Hepatocyte (in vitro differentiated cells): ENCODE data around the gene CALR. TPM values are rescaled to one million over a fixed set of nuclear protein-coding genes. Genes with fewer than 3 reads are reported as not detected.
"Not testable (repeated sequence)": the region's sequence is repeated elsewhere in the genome, so short reads cannot be mapped to it uniquely, and the experiment has no call there.

ENCODE experiments used
- DNase-seq: peaks from one replicate; pipeline ENCODE4 v3.0.0-alpha.2; 2016; ENCODE audit warnings: low spot score
- H2AFZ ChIP-seq: fragments of 200-600 bp; sonication (generic); 2 replicates; pipeline ENCODE4 v1.6.0; 2016; ENCODE audit warnings: antibody characterized with exemption, mild to moderate bottlenecking
- H3K27ac ChIP-seq: fragments of 200-600 bp; sonication (generic); 2 replicates; pipeline ENCODE4 v1.5.1; 2016; ENCODE audit warnings: mild to moderate bottlenecking
- H3K27me3 ChIP-seq: fragments of 200-600 bp; sonication (generic); 2 replicates; pipeline ENCODE4 v1.6.1; 2016
- H3K36me3 ChIP-seq: fragments of 200-600 bp; sonication (generic); replicated peaks from 2 replicates; pipeline ENCODE4 v1.5.1; 2016; ENCODE audit warnings: low read depth; ENCODE audit not compliant: insufficient read depth
- H3K4me1 ChIP-seq: fragments of 200-600 bp; sonication (generic); 2 replicates; pipeline ENCODE4 v1.5.1; 2016; ENCODE audit warnings: mild to moderate bottlenecking, moderate library complexity; ENCODE audit not compliant: insufficient read depth
- H3K4me2 ChIP-seq: fragments of 200-600 bp; sonication (generic); 2 replicates; pipeline ENCODE4 v1.6.0; 2016
- H3K4me3 ChIP-seq: fragments of 200-600 bp; sonication (generic); 2 replicates; pipeline ENCODE4 v1.5.1; 2016; ENCODE audit warnings: mild to moderate bottlenecking
- H3K79me2 ChIP-seq: fragments of 200-600 bp; sonication (generic); 2 replicates; pipeline ENCODE4 v1.6.0; 2017; ENCODE audit warnings: mild to moderate bottlenecking
- H3K9me2 ChIP-seq: fragments of 200-600 bp; sonication (generic); replicated peaks from 2 replicates; pipeline ENCODE4 v1.6.0; 2017; ENCODE audit warnings: mild to moderate bottlenecking; ENCODE audit not compliant: insufficient read depth
- H3K9me3 ChIP-seq: fragments of 200-600 bp; sonication (generic); 2 replicates; pipeline ENCODE4 v1.5.1; 2016; ENCODE audit warnings: low read depth, mild to moderate bottlenecking
- H4K20me1 ChIP-seq: fragments of 200-600 bp; sonication (generic); 2 replicates; pipeline ENCODE4 v1.6.0; 2016; ENCODE audit warnings: mild to moderate bottlenecking; ENCODE audit not compliant: insufficient read depth, poor library complexity, severe bottlenecking
- EZH2 ChIP-seq: fragments of 200-600 bp; sonication (generic); IDR thresholded peaks from 2 replicates; pipeline ENCODE4 v1.6.1; 2016; ENCODE audit warnings: antibody characterized with exemption, mild to moderate bottlenecking, borderline replicate concordance
- EZH2phosphoT487 ChIP-seq: fragments of 200-600 bp; sonication (generic); IDR thresholded peaks from one replicate; pipeline ENCODE4 v1.6.1; 2018; ENCODE audit warnings: antibody characterized with exemption, mild to moderate bottlenecking, low read depth, moderate library complexity; ENCODE audit not compliant: unreplicated experiment, severe bottlenecking
- WGBS: methylation state at CpG from one replicate; pipeline ENCODE4 v1.1.6; 2016; ENCODE audit warnings: low lambda C conversion rate; ENCODE audit errors: missing lambda C conversion rate; 5-methylcytosine and 5-hydroxymethylcytosine counted together
- polyA plus RNA-seq: library from polyadenylated mRNA; unstranded; fragments of >200 nt; fragmentation: Nextera tagmentation; extraction: Ambion mirVana; gene quantifications from 2 replicates; pipeline ENCODE4 v1.2.1, GENCODE V29; 2016
- total RNA-seq: library from RNA; depleted of rRNA; stranded (reverse); fragments of >200 nt; gene quantifications from 2 replicates; pipeline ENCODE4 v1.2.3, GENCODE V29; 2014
- TF ChIP-seq, protein P1 (sequence below): fragments of 200-600 bp; sonication (generic); IDR thresholded peaks from 2 replicates; pipeline ENCODE4 v1.5.1; 2016; ENCODE audit warnings: antibody characterized with exemption, mild to moderate bottlenecking; ENCODE audit not compliant: poor library complexity

CALR gene
- total and polyA plus RNA-seq, 2 experiments from 2014 or later = 915 to 1,414 TPM

GRCh38 chr19:12956446-12957388 is 18.3 kb downstream of the CALR start, which contains the start of gene GADD45GIP1:
Gene GADD45GIP1, minus strand, starts transcription at chr19:12957223. Its CDS starts 11 bp downstream, at chr19:12957212.
- H3K4me3 ChIP-seq = peak within 1 kb of the TSS; percentile 89
- H3K36me3 ChIP-seq = no peaks in the 10 kb centered on the region
- H3K79me2 ChIP-seq = peaks cover 35% of the 10 kb centered on the region
- H4K20me1 ChIP-seq = peaks cover 2% of the 10 kb centered on the region
- 5% methylated on average over 71 of the region's 84 CpGs for WGBS
- no peaks in the 10 kb centered on the region for H3K27me3 ChIP-seq
- peak; percentile 86 for DNase-seq
- H3K4me1 ChIP-seq = peaks cover 28% of the 10 kb centered on the region
- H3K9me2 ChIP-seq = no peaks in the 10 kb centered on the region
- H3K9me3 ChIP-seq = no peaks in the 10 kb centered on the region
- H3K4me2 ChIP-seq = peak within 1 kb of the TSS; percentile 92
- H3K27ac ChIP-seq = peak within 1 kb of the TSS; percentile 90
- no peak for TF ChIP-seq EZH2phosphoT487
- H2AFZ ChIP-seq = peak within 1 kb of the TSS; percentile 88

GRCh38 chr19:12957389-12957952 is 19.1 kb downstream of the CALR start:
- Histone ChIP-seq H3K4me2 (peak overlapping the region; percentile 92), H3K4me3 (peak overlapping the region; percentile 89), H3K27ac (peak overlapping the region; percentile 90), H3K4me1 (peaks cover 25% of the 10 kb centered on the region), H2AFZ (peak overlapping the region; percentile 88), H3K79me2 (peaks cover 32% of the 10 kb centered on the region)
- 83% methylated on average over 31 of the region's 31 CpGs for WGBS
- DNase-seq, H3K9me2 ChIP-seq, H3K27me3 ChIP-seq, H3K36me3 ChIP-seq, H4K20me1 ChIP-seq, H3K9me3 ChIP-seq: not testable (repeated sequence)

DNA sequence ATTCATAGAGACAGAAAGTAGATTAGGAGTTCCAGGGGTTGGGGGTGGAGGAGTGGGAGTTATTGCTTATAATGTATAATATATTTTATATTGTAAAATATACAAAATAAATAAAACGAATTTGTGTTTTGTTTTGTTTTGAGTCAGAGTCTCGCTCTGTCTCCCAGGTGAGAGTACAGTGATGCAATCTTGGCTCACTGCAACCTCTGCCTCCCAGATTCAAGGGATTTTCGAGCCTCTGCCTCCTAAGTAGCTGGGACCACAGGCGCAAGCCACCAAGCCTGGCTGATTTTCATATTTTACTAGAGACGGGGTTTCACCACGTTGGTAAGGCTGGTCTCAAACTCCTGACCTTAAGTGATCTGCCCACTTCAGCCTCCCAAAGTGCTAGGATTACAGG is 21.1 kb downstream of the CALR start:
- H3K4me1 ChIP-seq = peaks cover 14% of the 10 kb centered on the region
- peaks cover 2% of the 10 kb centered on the region for H4K20me1 ChIP-seq
- 73% methylated on average over 6 of the region's 6 CpGs for WGBS
- H3K27me3 ChIP-seq = no peaks in the 10 kb centered on the region
- H3K4me2 ChIP-seq = no peak overlapping the region
- no peak overlapping the region for H3K27ac ChIP-seq
- H3K9me3 ChIP-seq = no peaks in the 10 kb centered on the region
- DNase-seq = no peak
- no peaks in the 10 kb centered on the region for H3K36me3 ChIP-seq
- no peak overlapping the region for H3K4me3 ChIP-seq
- no peak overlapping the region for H2AFZ ChIP-seq
- TF ChIP-seq, protein P1, sequence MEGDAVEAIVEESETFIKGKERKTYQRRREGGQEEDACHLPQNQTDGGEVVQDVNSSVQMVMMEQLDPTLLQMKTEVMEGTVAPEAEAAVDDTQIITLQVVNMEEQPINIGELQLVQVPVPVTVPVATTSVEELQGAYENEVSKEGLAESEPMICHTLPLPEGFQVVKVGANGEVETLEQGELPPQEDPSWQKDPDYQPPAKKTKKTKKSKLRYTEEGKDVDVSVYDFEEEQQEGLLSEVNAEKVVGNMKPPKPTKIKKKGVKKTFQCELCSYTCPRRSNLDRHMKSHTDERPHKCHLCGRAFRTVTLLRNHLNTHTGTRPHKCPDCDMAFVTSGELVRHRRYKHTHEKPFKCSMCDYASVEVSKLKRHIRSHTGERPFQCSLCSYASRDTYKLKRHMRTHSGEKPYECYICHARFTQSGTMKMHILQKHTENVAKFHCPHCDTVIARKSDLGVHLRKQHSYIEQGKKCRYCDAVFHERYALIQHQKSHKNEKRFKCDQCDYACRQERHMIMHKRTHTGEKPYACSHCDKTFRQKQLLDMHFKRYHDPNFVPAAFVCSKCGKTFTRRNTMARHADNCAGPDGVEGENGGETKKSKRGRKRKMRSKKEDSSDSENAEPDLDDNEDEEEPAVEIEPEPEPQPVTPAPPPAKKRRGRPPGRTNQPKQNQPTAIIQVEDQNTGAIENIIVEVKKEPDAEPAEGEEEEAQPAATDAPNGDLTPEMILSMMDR = no peak
- TF ChIP-seq EZH2phosphoT487 = no peak
- no peak for TF ChIP-seq EZH2
- H3K79me2 ChIP-seq = peaks cover 30% of the 10 kb centered on the region
- H3K9me2 ChIP-seq = no peaks in the 10 kb centered on the region

GRCh38 chr19:12965017-12965811 is 26.8 kb downstream of the CALR start:
- peak overlapping the region; percentile 90 for H2AFZ ChIP-seq
- H3K4me3 ChIP-seq = peak overlapping the region; percentile 54
- no peaks in the 10 kb centered on the region for H3K9me2 ChIP-seq
- H3K4me1 ChIP-seq = no peaks in the 10 kb centered on the region
- H3K4me2 ChIP-seq = peak overlapping the region; percentile 99
- 4% methylated on average over 33 of the region's 34 CpGs for WGBS
- H3K27ac ChIP-seq = no peak overlapping the region
- H3K36me3 ChIP-seq = no peaks in the 10 kb centered on the region
- H3K27me3 ChIP-seq = no peaks in the 10 kb centered on the region
- no peak for TF ChIP-seq EZH2phosphoT487
- no peak for TF ChIP-seq EZH2
- TF ChIP-seq, protein P1 = peak; percentile 73
- peak; percentile 85 for DNase-seq
- H3K79me2 ChIP-seq = no peaks in the 10 kb centered on the region
- H4K20me1 ChIP-seq = no peaks in the 10 kb centered on the region
- H3K9me3 ChIP-seq = no peaks in the 10 kb centered on the region
